Fibroblast of pulmonary artery (primary cell): ENCODE data around the gene C16orf86.

Source experiments
- DNase-seq: peaks from one replicate; pipeline ENCODE4 v3.0.0-alpha.2; 2010; ENCODE audit warnings: low read depth
- H3K4me3 ChIP-seq: replicated peaks from 2 replicates; pipeline ENCODE4 v1.5.1; 2011; ENCODE audit warnings: low read depth, mild to moderate bottlenecking, control low read depth, low read length, moderate library complexity
- CTCF ChIP-seq: IDR thresholded peaks from 2 replicates; pipeline ENCODE4 v1.5.1; 2011; ENCODE audit warnings: mild to moderate bottlenecking, control low read depth, low read length, inconsistent platforms; ENCODE audit errors: missing control alignments

The C16orf86 gene

DNA sequence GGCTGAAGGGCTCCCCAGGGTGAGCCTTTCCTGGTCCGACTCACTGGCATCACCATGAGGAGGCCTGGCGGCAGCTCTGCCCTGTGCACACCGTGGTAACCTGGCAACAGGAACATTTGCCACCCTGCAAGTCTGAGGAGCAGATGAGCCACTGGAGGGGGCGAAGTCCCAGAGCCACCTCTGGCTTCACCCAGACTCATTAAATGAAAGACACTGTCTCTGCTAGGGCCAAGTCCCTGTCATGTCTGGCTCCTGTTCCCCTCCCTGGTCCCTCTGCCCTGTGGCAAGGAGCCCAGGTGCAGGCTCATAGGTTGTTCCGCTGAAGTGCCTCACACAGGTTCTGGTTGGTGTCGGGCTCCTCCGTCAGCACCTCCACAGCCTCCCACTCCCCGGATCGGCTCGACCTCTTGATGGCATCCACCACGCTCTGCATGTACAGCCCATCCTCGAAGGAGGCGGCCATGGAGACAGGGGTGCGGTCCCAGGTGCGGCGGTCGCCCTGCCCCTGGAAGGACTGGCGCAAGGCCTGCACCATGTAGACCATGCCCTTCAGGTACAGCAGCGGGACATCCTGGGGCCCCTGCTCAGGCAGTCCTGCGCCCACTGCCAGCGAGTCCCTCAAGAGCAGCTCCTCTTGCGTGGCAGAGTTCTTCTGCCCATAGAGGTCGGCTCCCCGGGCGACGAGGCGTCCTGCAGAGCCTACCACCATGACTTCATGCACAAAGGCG lies 8.4 kb downstream of the C16orf86 start:
- no peak overlapping the region for H3K4me3 ChIP-seq
- DNase-seq: no peak
- no peak for TF ChIP-seq CTCF

DNA sequence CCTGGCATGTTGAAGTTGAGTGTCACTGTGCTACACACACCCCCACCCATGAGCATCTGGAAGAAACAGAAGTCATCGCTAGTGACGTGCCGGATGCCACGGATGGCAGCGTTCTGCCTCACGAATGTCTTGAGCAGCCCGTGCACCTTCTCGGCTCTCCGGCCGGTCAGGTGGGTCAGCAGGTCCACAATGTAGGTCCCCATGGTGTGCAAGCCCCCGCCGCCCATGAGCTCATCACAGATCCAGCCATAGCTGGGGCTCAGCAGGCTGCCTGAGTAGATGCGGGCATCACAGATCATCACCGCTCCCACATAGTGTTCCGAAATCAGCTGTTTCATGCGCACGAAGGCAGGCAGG lies 8.9 kb downstream of the C16orf86 start:
- DNase-seq: no peak
- H3K4me3 ChIP-seq: no peak overlapping the region
- TF ChIP-seq CTCF: no peak

- H3K4me3 ChIP-seq: no peak overlapping the region
- no peak for TF ChIP-seq CTCF
- DNase-seq: no peak
Measured at GRCh38 chr16:67675999-67676398, 9.4 kb downstream of the C16orf86 start.

DNA sequence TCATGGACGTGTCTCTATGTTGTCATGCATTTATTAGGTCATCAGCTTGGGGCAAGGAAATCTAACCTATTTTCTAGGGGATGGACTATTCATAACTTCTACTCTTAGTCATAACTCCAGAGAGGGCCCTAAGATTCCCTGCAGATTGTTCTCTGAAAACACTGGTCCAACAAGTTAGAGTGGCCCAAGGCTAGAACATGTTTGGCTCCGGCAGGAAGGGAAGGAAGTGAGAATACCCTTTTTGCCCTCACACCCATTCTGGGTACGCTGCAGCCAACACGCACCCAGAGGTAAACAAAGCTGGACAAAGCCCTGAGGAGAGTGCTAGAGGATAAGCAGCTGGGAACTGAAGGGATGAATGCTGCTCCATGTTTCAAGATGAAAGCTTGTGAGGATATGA lies 9.9 kb downstream of the C16orf86 start:
- no peak overlapping the region for H3K4me3 ChIP-seq
- TF ChIP-seq CTCF: no peak
- DNase-seq: no peak

DNA sequence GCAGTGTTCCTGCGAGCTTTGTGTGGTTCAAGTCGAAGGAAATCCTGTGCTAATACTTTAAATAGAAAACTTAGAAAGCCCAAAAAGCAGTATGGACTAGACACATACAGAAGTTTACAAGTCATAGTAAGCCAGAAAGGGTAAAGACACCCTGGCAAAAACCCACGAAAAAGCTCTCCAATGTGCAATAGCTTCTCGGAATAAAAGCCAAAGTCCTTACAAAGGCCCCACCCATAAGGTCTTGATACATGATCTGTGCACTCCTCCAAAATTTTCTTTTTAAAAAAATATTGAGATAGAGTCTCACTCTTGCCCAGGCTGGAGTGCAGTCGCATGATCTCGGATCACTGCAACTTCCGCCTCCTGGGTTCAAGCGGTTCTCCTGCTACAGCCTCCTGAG lies 10.3 kb downstream of the C16orf86 start:
- no peak for TF ChIP-seq CTCF
- no peak for DNase-seq
- H3K4me3 ChIP-seq: no peak overlapping the region

- H3K4me3 ChIP-seq: no peak overlapping the region
- no peak for DNase-seq
- TF ChIP-seq CTCF: no peak
Measured at GRCh38 chr16:67677712-67678111, 11.1 kb downstream of the C16orf86 start.

DNA sequence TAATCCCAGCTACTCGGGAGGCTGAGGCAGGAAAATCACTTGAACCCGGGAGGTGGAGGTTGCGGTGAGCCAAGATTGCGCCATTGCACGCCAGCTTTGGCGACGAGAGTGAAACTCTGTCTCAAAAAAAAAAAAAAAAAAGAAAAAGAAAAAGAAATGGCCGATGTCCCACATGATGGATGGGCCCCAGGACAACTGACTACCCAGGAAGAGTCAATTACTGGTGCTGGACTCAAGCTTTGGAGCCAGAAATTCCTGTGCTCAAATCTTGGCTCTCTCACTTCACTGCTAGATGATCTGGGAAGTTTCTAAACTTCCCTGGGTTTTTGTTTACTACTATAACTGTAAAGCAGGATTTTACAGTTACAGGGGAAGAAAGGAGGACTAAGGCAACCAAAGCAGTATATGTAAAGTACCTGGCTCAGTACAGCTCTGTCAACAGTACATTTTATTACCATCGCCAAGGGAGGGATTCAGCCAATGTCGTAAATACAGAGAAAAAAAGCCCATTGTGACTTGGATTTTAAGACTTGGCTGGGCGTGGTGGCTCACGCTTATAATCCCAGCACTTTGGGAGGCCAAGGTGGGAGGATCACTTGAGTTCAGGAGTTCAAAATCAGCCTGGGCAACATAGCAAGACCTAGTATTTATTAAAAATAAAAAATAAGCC lies 11.9 kb downstream of the C16orf86 start:
- no peak overlapping the region for H3K4me3 ChIP-seq
- no peak for TF ChIP-seq CTCF
- DNase-seq: no peak
